GM21367 (cell line): Measurements from ENCODE around the gene GDF10.

Source experiments
- ATAC-seq: cut with Tn5 transposase; IDR thresholded peaks from one replicate; pipeline ENCODE4 v1.9.1; 2021; ENCODE audit not compliant: unreplicated experiment

The GDF10 gene

DNA sequence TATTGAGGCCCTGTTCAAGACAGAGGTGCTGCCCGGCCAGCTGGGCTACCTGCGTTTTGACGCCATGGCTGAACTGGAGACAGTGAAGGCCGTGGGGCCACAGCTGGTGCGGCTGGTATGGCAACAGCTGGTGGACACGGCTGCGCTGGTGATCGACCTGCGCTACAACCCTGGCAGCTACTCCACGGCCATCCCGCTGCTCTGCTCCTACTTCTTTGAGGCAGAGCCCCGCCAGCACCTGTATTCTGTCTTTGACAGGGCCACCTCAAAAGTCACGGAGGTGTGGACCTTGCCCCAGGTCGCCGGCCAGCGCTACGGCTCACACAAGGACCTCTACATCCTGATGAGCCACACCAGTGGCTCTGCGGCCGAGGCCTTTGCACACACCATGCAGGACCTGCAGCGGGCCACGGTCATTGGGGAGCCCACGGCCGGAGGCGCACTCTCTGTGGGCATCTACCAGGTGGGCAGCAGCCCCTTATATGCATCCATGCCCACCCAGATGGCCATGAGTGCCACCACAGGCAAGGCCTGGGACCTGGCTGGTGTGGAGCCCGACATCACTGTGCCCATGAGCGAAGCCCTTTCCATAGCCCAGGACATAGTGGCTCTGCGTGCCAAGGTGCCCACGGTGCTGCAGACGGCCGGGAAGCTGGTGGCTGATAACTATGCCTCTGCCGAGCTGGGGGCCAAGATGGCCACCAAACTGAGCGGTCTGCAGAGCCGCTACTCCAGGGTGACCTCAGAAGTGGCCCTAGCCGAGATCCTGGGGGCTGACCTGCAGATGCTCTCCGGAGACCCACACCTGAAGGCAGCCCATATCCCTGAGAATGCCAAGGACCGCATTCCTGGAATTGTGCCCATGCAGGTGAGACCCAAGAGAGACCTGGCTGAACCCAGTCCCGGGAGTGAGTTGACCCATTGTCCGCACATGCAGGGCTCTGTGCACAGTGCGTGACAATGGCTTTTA, 51.0 kb downstream of the GDF10 start:
- ATAC-seq, result no peak

DNA sequence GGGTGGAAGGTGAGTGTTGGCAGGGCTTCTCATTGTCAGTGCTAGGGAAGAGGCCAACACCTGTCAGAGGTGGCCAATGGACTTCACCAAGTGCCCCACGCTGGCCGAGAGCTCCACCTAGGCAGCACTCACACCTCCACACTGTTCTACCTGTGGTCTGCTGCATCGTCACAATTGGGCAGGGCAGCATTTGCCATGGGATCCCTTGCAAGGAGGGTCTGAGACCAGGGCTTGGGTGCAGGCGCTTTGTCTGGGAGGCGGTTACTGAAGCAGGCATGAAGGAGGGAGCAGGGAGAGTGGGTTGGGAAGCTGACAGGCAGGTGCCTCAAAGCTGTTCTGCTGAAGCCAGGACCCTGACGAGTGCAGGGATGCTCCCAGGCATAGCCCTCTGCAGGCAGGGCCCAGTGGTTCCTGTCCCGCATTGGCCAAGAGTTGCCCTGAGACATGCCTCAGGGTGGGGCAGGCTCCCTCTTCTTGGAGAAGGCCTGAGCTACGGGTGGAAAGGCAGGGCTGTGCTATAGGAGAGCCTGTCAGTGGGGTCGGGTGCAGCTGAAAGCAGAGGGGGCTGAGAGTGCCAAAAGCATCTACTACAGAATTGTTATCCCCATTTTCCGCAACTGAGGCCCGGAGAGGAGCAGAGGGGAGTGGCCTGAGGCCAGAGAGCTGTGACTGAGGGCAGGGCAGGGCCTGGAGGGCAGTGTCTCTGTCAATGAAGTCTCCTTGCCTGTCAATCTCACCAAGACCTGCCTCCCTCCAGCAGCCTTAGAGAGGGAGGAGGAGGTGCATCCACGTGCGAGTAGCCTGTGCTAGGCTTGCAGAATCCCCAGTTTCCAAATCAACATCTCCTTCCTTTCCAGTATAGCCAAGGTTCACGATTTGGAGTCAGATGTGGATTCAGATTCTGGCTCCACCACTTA, 52.2 kb downstream of the GDF10 start:
- ATAC-seq, result no peak

DNA sequence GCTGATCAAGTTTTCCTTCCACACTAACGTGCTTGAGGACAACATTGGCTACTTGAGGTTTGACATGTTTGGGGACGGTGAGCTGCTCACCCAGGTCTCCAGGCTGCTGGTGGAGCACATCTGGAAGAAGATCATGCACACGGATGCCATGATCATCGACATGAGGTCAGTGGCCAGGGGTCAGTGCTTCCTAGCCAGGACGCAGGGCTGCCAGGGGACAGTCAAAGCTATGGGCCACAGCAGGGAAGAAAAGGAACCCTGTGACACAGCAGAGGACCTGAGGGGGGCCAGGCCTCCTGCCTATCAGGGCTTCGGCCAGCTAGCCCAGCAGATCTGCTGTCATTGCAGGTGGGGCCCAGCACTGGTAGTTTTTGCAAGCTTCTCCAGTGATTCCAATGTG, 53.4 kb downstream of the GDF10 start:
- no peak for ATAC-seq

DNA sequence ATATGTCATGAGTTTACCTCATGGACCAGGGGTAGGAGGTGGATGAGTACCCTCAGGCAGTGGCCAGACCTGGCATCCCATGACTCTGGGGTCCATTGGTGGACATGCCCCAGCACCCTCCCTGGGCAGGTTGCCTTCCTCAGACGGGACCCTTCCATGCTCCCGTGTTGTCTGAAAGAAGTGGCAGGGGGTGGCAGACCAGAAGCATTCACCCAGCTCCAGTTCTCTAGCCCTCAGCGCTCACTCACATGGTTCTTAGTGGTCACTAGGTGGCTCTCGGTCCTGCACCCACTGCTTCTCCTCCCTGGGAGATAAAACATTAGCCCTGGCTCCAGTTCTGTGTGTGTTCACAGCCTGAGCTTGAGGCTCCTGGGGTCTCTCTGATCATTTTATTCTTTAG, 54.2 kb downstream of the GDF10 start:
- no peak for ATAC-seq

DNA sequence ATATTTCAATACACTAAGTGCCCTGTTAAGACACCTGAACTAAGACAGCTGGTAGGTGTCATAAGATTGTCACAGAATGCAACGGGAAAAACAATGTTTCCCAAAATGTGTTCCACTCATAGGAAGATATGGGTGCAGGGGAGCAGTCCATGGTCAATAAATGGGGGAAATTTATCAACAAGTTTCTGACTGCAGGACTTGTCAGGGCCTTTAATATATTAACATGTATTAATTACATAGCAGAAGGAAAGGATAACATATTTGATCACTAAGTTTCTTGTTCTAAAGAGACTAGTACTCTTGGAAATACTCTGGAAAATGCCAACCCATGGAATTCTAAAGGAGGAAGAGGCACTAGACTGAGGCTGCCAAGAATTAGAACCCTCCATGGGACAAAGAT, 54.9 kb downstream of the GDF10 start:
- no peak for ATAC-seq

DNA sequence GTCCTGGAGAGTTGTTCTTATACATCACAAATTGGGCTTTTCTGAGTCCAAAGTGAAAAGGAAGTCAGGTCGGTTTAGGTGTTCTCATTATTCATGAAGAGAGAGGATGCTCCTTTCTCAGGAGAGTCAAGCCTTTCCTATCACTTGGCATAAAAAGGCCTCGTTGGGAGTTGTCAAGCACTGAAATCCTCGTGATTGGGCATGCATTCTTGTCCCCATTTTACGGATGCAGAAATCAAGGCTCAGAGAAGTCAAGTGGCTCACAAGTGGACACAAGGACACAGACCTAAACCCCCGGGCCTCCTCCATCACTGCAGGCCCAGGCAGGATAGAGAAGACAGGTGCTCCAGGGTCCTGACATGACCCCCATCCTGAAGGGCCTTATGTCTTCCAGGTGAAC, 56.7 kb downstream of the GDF10 start:
- no peak for ATAC-seq

DNA sequence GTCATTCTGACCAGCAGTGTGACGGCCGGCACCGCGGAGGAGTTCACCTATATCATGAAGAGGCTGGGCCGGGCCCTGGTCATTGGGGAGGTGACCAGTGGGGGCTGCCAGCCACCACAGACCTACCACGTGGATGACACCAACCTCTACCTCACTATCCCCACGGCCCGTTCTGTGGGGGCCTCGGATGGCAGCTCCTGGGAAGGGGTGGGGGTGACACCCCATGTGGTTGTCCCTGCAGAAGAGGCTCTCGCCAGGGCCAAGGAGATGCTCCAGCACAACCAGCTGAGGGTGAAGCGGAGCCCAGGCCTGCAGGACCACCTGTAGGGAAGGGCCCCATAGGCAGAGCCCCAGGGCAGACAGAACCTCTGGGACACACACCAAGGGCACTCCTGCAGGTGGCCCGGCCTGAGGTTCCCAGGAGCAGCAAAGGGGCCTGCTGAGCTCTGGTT, 57.2 kb downstream of the GDF10 start:
- no peak for ATAC-seq

DNA sequence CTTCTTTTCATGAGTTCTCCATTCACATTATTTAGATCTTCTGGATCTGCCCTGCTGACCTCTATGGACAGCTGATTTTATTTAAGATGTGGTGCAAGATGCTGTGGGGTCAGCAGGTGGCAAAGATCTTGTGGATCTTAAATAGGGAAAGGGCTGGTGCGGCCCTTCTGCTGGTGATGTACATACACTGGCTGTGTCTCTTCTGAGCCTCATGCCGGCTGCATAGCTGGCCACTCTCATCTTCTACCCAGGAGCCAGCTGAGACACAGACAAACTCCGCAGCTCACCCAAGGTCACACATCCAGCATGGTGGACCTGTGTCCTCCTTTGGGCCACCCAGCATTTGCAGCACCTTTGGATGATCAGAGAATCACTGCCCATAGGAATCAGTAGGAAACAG, 57.9 kb downstream of the GDF10 start:
- ATAC-seq, result no peak

DNA sequence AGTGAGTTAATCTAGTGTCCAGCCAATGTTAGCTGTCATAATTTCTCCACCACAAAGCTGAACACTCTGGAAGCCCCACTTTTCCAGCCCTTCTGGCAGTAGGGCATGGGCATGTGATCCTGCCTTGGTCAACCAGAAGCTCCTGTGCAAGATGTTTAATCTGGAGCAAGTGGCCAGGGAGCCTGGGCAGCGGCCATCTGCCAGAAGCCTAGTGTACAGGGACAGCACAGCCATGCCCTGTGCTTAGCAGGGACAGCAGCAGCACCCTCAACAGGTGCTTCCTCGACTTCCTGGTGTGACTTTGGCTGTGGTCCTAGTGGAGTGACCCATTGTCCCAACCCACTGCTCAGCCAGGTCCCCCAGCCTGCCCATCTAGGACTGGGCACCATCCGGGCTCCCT, 58.5 kb downstream of the GDF10 start:
- no peak for ATAC-seq

DNA sequence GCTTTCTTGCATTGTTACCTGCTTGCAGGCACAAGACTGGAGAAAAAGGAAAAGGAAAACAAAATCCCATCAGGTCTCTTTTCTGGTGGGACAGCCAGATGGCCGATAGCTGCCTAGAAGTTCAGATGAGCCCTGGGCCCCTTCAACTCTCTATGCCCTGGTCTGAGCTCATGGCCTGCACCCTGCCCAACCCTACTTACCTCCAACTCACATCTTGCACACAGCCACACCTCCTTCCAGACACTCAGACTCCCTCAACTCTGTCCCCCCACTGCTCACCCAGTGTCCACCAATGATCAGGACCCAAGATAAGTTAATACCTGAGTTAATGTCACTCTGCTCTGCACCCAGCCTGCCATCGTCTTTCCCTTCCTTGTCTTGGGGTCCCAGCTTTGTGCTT, 59.1 kb downstream of the GDF10 start:
- no peak for ATAC-seq

DNA sequence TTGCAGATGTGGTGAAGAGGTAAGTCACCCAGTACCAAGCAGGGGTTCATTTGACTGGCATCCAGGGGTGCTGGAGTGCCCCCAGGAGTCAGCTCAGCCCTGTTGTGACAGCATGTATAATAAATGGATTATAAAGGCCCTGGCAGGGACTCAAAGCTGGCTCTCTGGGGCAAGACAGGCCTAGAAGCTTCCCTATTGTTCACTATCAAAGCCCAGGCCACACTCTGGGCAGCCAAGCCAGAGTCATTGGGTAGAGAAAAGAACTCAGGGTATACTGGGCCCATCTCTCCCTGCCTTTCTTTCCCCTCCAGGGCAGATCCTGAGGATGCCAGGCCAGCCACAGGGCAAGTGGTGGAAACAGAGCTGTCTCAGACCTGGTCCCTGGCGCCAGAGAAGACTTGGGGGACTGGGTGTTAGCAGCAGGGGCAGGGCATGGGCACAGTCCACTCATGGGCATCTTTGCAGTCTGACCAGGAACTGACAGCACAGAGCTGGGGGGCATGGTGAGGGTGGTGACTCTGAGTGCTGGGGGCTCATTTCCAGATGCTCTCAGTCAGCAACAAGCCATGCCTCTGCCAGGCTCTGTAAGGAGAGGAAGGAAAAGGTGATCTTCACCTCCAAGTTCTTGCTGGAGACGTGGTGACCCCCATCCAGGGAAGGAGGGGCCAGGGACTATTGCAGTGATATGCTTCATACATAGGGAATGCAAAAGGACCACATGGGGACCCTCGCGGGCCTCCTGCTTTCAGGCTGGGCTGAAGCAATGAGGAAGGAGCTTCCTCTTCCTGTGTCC, 59.8 kb downstream of the GDF10 start:
- no peak for ATAC-seq

DNA sequence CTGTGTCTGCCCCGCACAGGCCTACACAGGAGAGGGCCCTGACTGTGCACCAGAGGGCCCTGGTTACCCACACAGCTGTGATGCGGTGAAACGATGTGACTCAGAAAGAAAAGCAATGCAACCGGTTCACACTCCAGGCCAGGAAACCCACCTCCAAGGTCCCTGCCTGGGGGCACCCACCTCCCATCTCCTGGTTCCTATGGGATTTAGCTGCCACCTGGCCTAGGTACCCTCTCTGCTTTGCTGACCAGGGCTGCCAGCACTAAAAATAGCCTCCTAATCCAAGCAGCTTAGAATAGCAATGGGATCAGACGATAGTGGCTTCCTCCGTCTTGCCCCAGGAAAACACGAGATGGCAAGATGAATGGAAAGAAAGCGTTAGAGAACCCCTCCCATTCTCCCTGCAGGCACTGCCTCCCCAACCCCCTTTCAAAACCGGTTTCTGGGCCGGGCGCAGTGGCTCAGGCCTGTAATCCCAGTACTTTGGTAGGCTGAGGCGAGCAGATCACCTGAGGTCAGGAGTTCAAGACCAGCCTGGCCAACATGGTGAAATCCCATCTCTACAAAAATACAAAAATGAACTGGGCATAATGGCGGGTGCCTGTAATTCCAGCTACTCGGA, 60.5 kb downstream of the GDF10 start:
- no peak for ATAC-seq

DNA sequence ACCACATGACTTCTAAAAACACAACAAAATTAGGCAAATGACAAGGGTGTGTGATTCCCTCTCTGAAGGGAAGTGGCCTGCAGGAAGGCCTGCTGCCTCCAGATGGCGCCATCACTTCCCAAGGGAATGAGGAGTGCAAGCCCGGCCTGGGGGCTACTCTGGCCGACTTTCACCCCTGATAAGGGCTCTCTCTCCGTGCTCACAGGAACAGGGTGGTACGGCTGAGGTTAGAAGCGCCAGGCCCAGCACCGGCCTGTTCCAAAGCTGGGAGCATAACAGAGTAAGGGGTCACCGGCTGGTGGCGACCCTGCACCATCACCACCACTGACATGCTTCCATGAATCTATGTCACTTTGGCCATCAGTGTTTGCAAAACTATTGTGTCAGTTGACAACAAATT, 61.3 kb downstream of the GDF10 start:
- ATAC-seq, result no peak

DNA sequence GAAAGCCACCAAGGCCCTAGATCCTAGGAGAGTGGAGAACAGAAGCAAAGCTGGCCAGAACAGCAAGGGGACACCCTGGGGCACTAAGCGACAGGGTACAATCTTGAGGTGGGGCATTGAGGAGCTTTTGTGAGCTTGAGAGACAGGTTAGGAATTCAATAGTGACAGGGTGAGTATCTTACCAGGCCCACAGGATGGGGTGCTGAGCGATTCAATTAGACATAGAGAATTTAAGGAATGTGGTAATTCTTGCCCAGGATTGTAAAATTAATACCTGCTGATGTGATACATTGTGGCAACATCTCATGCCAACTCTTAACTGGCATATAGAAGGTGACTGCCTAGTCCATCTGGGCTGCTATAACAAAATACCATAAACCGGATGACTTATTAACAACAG, 62.2 kb downstream of the GDF10 start:
- no peak for ATAC-seq
